ENCODE measurements around the gene STIMATE. TPM values are rescaled to one million over a fixed set of nuclear protein-coding genes. Genes with fewer than 3 reads are reported as not detected.

The STIMATE gene
- total RNA-seq, 2 experiments from 2014 or later: 18.1 to 19.0 TPM

DNA sequence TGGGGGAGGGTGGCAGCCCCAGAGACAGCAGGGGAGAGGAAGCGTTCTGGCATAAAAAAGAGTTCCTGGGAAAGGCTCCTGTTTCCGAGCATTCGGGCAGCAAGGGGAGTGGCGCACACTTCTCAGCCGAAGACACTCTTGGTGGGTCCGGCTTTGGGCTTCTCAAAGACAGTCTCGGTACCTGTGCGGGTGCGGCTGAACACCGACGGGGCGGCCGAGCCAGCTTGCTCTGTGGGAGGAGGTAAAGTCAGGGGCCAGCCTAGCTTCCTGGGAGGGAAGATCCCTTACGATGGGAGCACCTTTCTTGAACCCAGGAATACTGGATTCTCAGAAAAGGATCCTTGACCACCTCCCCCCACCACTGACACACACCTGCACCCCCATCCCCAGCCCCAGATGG, 64.1 kb downstream of the STIMATE start:
- Histone ChIP-seq H3K4me1 (ENCODE audit: insufficient read depth, low read length, poor library complexity, severe bottlenecking) (no peaks in the 10 kb centered on the region), H3K4me2 (ENCODE audit: low read length) (no peak overlapping the region), H4K20me1 (ENCODE audit: insufficient read depth, low read length) (no peaks in the 10 kb centered on the region), H3K4me3 (ENCODE audit: low read depth, low read length, poor library complexity, severe bottlenecking) (no peak overlapping the region), H2AFZ (ENCODE audit: low read length) (no peak overlapping the region), H3K36me3 (ENCODE audit: insufficient read depth, low read length) (no peaks in the 10 kb centered on the region), H3K79me2 (ENCODE audit: insufficient read depth, low read depth, low read length) (no peaks in the 10 kb centered on the region), H3K9me3 (ENCODE audit: low read length) (no peaks in the 10 kb centered on the region), H3K27ac (ENCODE audit: low read depth, low read length, poor library complexity, severe bottlenecking) (no peak overlapping the region), H3K9me2 (ENCODE audit: insufficient read depth, low read length) (no peaks in the 10 kb centered on the region)
- BruUV-seq (replicated peaks): no TSS peak
- DNase-seq (ENCODE audit: low spot score): no peak
- POLR2A ChIA-PET: no interaction called here
- CTCF ChIA-PET (ENCODE audit: unreplicated experiment): no interaction called here
- intact Hi-C loops (cut with micrococcal nuclease; ENCODE audit: unreplicated experiment): no loop called here
- TF ChIP-seq, protein P1, sequence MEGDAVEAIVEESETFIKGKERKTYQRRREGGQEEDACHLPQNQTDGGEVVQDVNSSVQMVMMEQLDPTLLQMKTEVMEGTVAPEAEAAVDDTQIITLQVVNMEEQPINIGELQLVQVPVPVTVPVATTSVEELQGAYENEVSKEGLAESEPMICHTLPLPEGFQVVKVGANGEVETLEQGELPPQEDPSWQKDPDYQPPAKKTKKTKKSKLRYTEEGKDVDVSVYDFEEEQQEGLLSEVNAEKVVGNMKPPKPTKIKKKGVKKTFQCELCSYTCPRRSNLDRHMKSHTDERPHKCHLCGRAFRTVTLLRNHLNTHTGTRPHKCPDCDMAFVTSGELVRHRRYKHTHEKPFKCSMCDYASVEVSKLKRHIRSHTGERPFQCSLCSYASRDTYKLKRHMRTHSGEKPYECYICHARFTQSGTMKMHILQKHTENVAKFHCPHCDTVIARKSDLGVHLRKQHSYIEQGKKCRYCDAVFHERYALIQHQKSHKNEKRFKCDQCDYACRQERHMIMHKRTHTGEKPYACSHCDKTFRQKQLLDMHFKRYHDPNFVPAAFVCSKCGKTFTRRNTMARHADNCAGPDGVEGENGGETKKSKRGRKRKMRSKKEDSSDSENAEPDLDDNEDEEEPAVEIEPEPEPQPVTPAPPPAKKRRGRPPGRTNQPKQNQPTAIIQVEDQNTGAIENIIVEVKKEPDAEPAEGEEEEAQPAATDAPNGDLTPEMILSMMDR (conservative IDR thresholded peaks at IDR 0.05; ENCODE audit: low read length): no peak
- no peak for TF ChIP-seq EZH2phosphoT487 (IDR thresholded peaks at IDR 0.05; ENCODE audit: borderline replicate concordance, low read depth, low read length)

DNA sequence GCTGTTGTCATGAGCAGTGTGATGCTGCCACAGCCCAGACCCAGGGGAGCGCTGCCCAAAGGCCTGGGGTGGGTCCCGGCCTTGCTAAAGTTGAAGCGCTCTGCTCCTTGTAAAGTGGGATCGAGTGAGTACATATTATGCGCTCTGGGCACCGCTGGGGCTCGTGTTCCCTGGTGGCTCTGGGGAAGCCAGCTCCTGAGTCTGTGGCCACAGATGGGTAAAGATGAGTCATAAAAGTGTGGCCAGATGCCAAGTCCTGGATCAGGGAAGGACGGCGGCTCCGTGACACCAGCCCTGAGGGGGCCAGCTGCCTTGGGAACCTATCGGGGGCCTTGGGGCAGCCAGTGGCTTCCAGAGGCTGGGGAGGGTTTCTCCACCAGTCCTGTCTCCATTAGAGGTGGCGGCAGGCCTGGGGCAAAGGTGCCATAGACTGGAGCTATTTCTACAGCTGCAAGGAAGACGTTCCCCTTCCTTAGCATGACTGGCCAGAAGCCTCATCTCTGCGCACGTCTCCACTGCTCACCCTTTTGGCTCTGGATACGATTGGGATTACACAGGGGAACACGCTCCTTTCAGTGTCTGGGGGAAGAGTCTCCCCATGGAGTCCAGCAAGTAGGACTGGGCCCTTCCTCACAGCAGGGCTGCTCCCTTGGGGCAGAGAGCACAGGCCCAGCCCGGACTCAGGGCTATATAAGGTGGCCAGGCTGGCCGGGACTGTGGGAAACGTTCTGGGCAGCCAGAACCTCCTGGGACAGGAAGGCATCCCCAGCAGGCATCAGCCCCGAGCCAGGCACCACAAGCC, 65.6 kb downstream of the STIMATE start:
- Histone ChIP-seq H3K4me3 (ENCODE audit: low read depth, low read length, poor library complexity, severe bottlenecking) (no peak overlapping the region), H3K4me2 (ENCODE audit: low read length) (no peak overlapping the region), H3K4me1 (ENCODE audit: insufficient read depth, low read length, poor library complexity, severe bottlenecking) (no peaks in the 10 kb centered on the region), H3K9me3 (ENCODE audit: low read length) (no peaks in the 10 kb centered on the region), H4K20me1 (ENCODE audit: insufficient read depth, low read length) (no peaks in the 10 kb centered on the region), H3K79me2 (ENCODE audit: insufficient read depth, low read depth, low read length) (no peaks in the 10 kb centered on the region), H3K9me2 (ENCODE audit: insufficient read depth, low read length) (no peaks in the 10 kb centered on the region), H3K36me3 (ENCODE audit: insufficient read depth, low read length) (no peaks in the 10 kb centered on the region), H3K27ac (ENCODE audit: low read depth, low read length, poor library complexity, severe bottlenecking) (no peak overlapping the region), H2AFZ (ENCODE audit: low read length) (no peak overlapping the region)
- CTCF ChIA-PET (ENCODE audit: unreplicated experiment): no interaction called here
- no TSS peak for BruUV-seq (replicated peaks)
- intact Hi-C loops (cut with micrococcal nuclease; ENCODE audit: unreplicated experiment): no loop called here
- POLR2A ChIA-PET: no interaction called here
- TF ChIP-seq, protein P1 (conservative IDR thresholded peaks at IDR 0.05; ENCODE audit: low read length): no peak
- no peak for TF ChIP-seq EZH2phosphoT487 (IDR thresholded peaks at IDR 0.05; ENCODE audit: borderline replicate concordance, low read depth, low read length)
- DNase-seq (ENCODE audit: low spot score): no peak

DNA sequence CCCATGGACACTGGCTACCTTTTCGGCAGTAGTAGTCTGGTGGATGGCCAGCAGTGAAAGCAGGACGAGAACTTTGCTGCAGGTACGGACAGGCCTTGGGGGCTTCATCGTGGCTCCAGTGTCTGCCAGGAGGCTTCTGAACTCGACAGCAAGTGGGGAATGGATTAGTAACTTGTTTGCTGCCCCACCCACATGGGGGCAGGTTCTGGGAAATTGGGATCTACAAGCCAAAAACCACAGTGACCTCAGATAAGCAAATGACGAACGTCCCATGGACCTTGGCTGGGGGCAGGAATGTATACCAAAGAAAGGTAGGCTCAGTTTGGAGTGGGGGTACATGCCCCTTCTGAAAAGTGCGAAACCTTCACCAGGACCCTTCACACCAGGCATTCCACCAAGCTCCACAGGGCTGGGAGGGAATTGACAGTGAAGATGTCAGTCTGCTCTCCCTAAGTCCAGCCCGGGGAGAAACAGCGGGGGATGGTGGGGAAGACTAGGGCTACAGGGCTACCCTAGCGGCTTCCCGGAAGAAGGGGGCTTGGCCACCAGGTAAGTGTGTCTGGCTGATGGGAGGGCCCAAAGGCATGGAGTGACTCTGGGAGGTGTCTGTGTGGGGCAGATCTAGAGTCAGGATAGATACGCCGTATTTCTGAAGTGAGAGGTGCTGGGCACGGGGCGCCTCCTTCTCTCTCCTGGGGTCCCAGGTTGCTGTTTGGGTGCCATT, 66.7 kb downstream of the STIMATE start, which contains the start of gene ITIH4:
Gene ITIH4, minus strand, starts transcription at position 138 of the 724 bp plus-strand sequence. Its CDS starts 30 bp downstream, at position 108.
- Histone ChIP-seq H3K9me2 (ENCODE audit: insufficient read depth, low read length) (no peaks in the 10 kb centered on the region), H3K79me2 (ENCODE audit: insufficient read depth, low read depth, low read length) (no peaks in the 10 kb centered on the region), H3K9me3 (ENCODE audit: low read length) (no peaks in the 10 kb centered on the region), H2AFZ (ENCODE audit: low read length) (no peak within 1 kb of the TSS), H4K20me1 (ENCODE audit: insufficient read depth, low read length) (no peaks in the 10 kb centered on the region), H3K4me1 (ENCODE audit: insufficient read depth, low read length, poor library complexity, severe bottlenecking) (no peaks in the 10 kb centered on the region), H3K4me3 (ENCODE audit: low read depth, low read length, poor library complexity, severe bottlenecking) (no peak within 1 kb of the TSS), H3K36me3 (ENCODE audit: insufficient read depth, low read length) (no peaks in the 10 kb centered on the region), H3K4me2 (ENCODE audit: low read length) (no peak within 1 kb of the TSS), H3K27ac (ENCODE audit: low read depth, low read length, poor library complexity, severe bottlenecking) (no peak within 1 kb of the TSS)
- DNase-seq (ENCODE audit: low spot score): no peak
- ChIA-PET POLR2A (no interaction called here), CTCF (ENCODE audit: unreplicated experiment) (no interaction called here)
- no TSS peak for BruUV-seq (replicated peaks)
- intact Hi-C loops (cut with micrococcal nuclease; ENCODE audit: unreplicated experiment): no loop called here
- TF ChIP-seq EZH2phosphoT487 (IDR thresholded peaks at IDR 0.05; ENCODE audit: borderline replicate concordance, low read depth, low read length): no peak
- TF ChIP-seq, protein P1 (conservative IDR thresholded peaks at IDR 0.05; ENCODE audit: low read length): no peak

All from OCI-LY7 (cell line).